GM12875 (cell line): ENCODE results near the gene USP28.

Experiments
- H3K4me3 ChIP-seq: one replicate; pipeline ENCODE4 v1.5.1; 2011; ENCODE audit warnings: low read depth, low read length, control low read depth
- TF ChIP-seq, protein P1 (sequence below): IDR thresholded peaks from 2 replicates; pipeline ENCODE4 v1.5.1; 2011; ENCODE audit warnings: low read depth, mild to moderate bottlenecking, control low read depth, inconsistent platforms, low read length, moderate library complexity, borderline replicate concordance; ENCODE audit not compliant: insufficient read depth

Gene USP28

DNA sequence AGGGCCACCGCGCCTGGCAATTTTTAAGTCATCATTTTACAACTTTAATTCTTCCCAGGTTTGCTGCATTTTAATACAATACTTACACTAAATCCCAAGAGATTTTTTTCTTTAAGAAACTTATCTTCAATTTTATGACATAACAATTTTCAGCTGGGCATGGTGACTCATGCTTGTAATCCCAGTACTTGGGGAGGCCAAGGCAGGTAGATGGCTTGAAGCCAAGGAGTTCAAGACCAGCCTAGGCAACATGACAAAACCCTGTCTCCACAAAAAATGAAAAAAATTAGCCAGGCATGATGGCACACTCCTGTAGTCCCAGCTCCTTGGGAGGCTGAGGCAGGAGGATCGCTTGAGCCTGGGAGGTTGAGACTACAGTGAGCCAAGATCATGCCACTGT lies 56.9 kb downstream of the USP28 start:
- TF ChIP-seq, protein P1, sequence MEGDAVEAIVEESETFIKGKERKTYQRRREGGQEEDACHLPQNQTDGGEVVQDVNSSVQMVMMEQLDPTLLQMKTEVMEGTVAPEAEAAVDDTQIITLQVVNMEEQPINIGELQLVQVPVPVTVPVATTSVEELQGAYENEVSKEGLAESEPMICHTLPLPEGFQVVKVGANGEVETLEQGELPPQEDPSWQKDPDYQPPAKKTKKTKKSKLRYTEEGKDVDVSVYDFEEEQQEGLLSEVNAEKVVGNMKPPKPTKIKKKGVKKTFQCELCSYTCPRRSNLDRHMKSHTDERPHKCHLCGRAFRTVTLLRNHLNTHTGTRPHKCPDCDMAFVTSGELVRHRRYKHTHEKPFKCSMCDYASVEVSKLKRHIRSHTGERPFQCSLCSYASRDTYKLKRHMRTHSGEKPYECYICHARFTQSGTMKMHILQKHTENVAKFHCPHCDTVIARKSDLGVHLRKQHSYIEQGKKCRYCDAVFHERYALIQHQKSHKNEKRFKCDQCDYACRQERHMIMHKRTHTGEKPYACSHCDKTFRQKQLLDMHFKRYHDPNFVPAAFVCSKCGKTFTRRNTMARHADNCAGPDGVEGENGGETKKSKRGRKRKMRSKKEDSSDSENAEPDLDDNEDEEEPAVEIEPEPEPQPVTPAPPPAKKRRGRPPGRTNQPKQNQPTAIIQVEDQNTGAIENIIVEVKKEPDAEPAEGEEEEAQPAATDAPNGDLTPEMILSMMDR: no peak

DNA sequence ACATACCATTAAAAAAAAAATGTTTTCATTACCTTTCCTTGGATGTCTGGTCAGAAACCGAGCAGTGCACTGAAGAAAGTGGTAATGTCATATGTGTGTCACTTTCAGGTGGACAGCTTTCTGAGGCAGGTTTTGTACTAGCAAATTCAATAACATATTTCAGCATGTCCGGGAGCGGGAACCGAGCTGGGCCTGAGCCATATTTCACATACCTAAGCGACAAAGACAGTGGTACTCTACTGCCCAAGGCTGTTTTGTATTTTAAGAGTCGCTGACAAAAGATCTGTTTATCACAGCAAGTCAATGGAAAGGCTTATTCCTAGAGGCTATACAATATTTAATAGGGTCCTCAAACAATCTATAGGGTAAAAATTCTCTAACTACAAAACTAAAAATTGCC lies 57.7 kb downstream of the USP28 start:
- TF ChIP-seq, protein P1: no peak
- no peak overlapping the region for H3K4me3 ChIP-seq

More for the DNA sequence above, 56.9 kb downstream of the USP28 start:
- no peak overlapping the region for H3K4me3 ChIP-seq

DNA sequence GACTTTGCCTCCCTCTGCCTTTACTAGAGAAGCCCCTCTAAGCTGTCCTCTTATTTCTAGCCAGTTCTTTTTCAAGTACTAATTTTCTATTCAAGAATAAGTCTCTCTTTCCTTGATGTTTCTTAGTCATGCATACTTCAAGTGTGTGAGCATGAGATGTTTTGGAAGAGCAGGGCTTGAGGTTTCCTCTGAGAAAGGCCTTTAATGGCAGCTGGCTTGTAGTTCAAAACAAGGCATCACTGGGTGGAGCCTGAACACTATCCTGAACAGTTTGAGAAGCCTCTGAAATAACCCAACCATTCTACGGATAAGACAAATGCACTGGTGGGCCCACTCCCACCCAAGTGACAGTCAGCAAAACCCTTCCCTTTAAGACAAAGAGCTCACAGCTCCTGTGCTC lies 58.2 kb downstream of the USP28 start:
- H3K4me3 ChIP-seq: no peak overlapping the region
- TF ChIP-seq, protein P1: no peak

DNA sequence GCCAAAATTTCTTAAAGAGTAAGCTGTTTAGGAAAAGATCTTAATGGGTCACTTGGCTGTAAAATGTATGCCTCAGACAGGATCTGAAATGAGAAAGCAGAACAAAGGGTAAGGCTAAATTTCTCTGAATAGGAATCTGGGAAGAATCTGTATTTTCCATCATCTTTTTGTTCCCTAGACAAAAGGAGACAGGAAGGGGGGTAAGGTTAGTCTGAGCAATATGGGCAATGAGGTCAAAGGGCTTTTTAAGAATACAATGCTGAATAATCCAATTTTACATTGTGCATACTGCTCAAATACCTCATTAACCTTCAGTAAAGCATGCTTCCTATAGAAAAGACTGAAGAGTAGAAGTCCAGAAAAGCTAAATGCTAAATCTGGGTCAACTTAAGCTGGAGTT lies 61.2 kb downstream of the USP28 start:
- TF ChIP-seq, protein P1: no peak
- no peak overlapping the region for H3K4me3 ChIP-seq

DNA sequence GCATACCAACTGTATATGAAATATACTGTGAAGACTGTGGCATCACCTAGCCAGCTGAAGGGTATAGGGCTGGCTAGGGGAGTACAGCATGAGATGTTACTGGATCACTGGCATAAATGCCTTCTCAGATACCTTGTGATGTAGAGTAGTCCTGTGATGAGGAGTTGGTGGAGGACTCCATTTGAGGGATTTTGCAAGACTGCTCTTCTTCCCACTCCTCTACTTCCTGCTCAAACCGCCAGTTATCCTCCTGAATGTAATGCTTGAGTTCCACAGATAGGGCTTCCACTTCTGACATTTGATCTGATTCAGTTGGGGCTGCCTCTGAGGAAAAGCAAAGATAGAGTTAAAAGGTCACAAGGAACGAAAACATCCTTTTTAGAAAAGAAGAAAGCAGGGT lies 66.4 kb downstream of the USP28 start:
- TF ChIP-seq, protein P1: no peak
- no peak overlapping the region for H3K4me3 ChIP-seq

DNA sequence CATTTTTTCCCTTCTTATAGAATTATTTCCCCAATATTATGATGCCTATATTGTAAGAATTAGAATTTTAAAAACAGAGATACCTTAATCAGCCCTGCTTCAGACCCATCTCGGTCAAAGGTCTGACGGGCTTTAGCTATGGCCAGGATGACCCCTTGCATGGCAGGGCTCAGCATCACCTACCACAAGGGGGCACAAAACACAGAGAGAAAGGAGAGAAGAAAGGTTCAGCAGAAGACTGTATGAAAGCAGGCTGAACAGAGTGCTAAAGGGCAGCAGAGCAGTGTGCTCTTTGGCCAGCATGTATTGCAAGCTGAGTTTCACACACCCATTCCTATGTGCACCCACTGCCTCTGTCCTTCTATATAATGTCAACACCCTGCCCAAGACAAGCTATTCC lies 69.0 kb downstream of the USP28 start:
- H3K4me3 ChIP-seq: no peak overlapping the region
- TF ChIP-seq, protein P1: peak; percentile 61; the same call in 1 of the 2 replicates

DNA sequence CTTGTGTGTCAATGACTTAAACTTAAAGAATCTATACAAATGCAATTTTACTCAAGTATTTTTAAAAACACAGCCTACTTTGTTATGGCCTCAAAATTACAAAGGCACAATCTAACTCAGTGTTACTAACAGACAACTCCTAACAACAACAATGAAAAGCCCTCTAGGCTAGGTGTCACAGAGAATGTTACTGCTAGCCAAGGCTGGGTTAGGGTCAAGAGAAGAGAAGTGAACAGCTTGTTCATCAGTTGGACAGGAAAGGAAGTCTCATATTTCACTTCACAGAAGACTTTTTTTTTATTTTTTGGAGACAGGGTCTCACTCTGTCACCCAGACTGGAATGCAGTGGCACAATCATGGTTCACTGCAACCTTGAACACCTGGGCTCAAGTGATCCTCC lies 69.7 kb downstream of the USP28 start:
- TF ChIP-seq, protein P1: no peak

More for the DNA sequence above, 69.7 kb downstream of the USP28 start:
- no peak overlapping the region for H3K4me3 ChIP-seq
